HepG2 (cell line): ENCODE measurements around the gene C5AR1.

ENCODE experiments used
- FLYWCH1 ChIP-seq: sonication (generic); formaldehyde crosslinking; IDR thresholded peaks from 2 replicates; pipeline ENCODE4 v1.8.1; 2023; ENCODE audit warnings: mild to moderate bottlenecking, missing genetic modification reagents
- NR2F2 ChIP-seq: IDR thresholded peaks from 2 replicates; pipeline ENCODE4 v1.6.1; 2012; ENCODE audit warnings: low read depth, inconsistent platforms, borderline replicate concordance
- POLR2A ChIP-seq, 2 experiments: IDR thresholded peaks; 2 replicates each; pipeline ENCODE4 v1.6.1; 2011; ENCODE audit warnings: low read depth in 2 of 2, low read length in 2 of 2, mild to moderate bottlenecking in 1 of 2, moderate library complexity in 1 of 2; ENCODE audit not compliant: insufficient read depth in 1 of 2
- RFX5 ChIP-seq: IDR thresholded peaks from 2 replicates; pipeline ENCODE4 v1.6.1; 2011; ENCODE audit warnings: low read depth, low read length, improper control_type of control experiment
- RFXANK ChIP-seq: IDR thresholded peaks from 2 replicates; pipeline ENCODE4 v1.6.1; 2016
- SNRNP70 ChIP-seq: fragments of 200-400 bp; formaldehyde crosslinking; IDR thresholded peaks from 2 replicates; pipeline ENCODE4 v1.6.1; 2017; ENCODE audit warnings: mild to moderate bottlenecking, low read depth, low read length, moderate library complexity
- SRF ChIP-seq: IDR thresholded peaks from 2 replicates; pipeline ENCODE4 v1.6.1; 2011; ENCODE audit warnings: mild to moderate bottlenecking, low read depth, low read length, moderate library complexity
- STAG1 ChIP-seq: sonication (generic); formaldehyde crosslinking; IDR thresholded peaks from 2 replicates; pipeline ENCODE4 v1.4.0; 2020; ENCODE audit warnings: missing genetic modification reagents
- ZNF138 ChIP-seq: sonication (generic); formaldehyde crosslinking; IDR thresholded peaks from 2 replicates; pipeline ENCODE4 v1.5.0; 2020; ENCODE audit warnings: mild to moderate bottlenecking, low read depth, missing genetic modification reagents
- ZNF343 ChIP-seq: sonication (generic); formaldehyde crosslinking; IDR thresholded peaks from 2 replicates; pipeline ENCODE4 v1.4.0; 2020; ENCODE audit warnings: mild to moderate bottlenecking, missing genetic modification reagents
- TF ChIP-seq, protein P1 (sequence below): sonication (generic); formaldehyde crosslinking; IDR thresholded peaks from 2 replicates; pipeline ENCODE4 v1.5.0; 2020; ENCODE audit warnings: mild to moderate bottlenecking, missing genetic modification reagents, moderate library complexity
- TF ChIP-seq, protein P2 (sequence below): sonication (generic); formaldehyde crosslinking; IDR thresholded peaks from 2 replicates; pipeline ENCODE4 v1.4.0; 2020; ENCODE audit warnings: low read depth, missing genetic modification reagents
- TF ChIP-seq, protein P3 (sequence below): sonication (generic); formaldehyde crosslinking; IDR thresholded peaks from 2 replicates; pipeline ENCODE4 v1.4.0; 2020; ENCODE audit warnings: mild to moderate bottlenecking, missing genetic modification reagents
- TF ChIP-seq, protein P4 (sequence below), 2 experiments: fragments of 450-650 bp in 1 of 2; sonication (generic) in 1 of 2; formaldehyde crosslinking in 1 of 2; IDR thresholded peaks; 2 replicates each; pipeline versions ENCODE4 v1.6.1 to v1.8.0; 2016 to 2022; ENCODE audit warnings: antibody characterized with exemption in 1 of 2, mild to moderate bottlenecking in 1 of 2, missing genetic modification reagents in 1 of 2

DNA sequence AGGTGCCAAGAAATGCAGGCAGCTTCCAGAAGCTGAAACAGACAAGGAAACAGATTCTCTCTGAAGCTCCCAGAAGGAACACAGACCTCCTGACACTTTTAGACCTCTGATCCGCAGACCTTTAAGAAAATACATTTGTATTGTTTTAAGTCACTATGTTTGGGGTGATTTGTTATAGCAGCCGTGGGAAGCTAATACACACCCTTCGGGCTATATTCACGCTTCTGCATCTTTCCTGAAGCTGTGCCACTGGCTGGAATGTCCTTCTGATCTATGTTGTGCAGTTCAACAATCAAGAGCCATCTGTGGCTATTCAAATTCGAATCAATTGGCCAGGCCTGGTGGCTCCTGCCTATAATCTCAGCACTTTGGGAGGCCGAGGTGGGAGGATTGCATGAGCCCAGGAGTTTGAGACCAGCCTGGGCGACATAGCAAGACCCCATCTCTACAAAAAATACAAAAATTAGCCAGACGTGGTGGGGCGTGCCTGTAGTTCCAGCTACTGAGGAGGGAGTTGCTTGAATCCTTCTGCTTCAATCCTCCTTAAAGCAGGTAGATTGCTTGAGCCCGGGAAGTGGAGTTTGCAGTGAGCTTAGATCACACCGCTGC, 33.6 kb downstream of the C5AR1 start:
- TF ChIP-seq, protein P1, sequence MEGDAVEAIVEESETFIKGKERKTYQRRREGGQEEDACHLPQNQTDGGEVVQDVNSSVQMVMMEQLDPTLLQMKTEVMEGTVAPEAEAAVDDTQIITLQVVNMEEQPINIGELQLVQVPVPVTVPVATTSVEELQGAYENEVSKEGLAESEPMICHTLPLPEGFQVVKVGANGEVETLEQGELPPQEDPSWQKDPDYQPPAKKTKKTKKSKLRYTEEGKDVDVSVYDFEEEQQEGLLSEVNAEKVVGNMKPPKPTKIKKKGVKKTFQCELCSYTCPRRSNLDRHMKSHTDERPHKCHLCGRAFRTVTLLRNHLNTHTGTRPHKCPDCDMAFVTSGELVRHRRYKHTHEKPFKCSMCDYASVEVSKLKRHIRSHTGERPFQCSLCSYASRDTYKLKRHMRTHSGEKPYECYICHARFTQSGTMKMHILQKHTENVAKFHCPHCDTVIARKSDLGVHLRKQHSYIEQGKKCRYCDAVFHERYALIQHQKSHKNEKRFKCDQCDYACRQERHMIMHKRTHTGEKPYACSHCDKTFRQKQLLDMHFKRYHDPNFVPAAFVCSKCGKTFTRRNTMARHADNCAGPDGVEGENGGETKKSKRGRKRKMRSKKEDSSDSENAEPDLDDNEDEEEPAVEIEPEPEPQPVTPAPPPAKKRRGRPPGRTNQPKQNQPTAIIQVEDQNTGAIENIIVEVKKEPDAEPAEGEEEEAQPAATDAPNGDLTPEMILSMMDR (CRISPR knock-in tag) = no peak
- TF ChIP-seq, protein P2, sequence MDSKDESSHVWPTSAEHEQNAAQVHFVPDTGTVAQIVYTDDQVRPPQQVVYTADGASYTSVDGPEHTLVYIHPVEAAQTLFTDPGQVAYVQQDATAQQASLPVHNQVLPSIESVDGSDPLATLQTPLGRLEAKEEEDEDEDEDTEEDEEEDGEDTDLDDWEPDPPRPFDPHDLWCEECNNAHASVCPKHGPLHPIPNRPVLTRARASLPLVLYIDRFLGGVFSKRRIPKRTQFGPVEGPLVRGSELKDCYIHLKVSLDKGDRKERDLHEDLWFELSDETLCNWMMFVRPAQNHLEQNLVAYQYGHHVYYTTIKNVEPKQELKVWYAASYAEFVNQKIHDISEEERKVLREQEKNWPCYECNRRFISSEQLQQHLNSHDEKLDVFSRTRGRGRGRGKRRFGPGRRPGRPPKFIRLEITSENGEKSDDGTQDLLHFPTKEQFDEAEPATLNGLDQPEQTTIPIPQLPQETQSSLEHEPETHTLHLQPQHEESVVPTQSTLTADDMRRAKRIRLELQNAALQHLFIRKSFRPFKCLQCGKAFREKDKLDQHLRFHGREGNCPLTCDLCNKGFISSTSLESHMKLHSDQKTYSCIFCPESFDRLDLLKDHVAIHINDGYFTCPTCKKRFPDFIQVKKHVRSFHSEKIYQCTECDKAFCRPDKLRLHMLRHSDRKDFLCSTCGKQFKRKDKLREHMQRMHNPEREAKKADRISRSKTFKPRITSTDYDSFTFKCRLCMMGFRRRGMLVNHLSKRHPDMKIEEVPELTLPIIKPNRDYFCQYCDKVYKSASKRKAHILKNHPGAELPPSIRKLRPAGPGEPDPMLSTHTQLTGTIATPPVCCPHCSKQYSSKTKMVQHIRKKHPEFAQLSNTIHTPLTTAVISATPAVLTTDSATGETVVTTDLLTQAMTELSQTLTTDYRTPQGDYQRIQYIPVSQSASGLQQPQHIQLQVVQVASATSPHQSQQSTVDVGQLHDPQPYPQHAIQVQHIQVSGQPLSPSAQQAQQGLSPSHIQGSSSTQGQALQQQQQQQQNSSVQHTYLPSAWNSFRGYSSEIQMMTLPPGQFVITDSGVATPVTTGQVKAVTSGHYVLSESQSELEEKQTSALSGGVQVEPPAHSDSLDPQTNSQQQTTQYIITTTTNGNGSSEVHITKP (CRISPR knock-in tag) = no peak
- TF ChIP-seq RFXANK (CRISPR knock-in tag) (no peak), FLYWCH1 (CRISPR knock-in tag) (no peak), POLR2A (IDR thresholded peaks at IDR 0.05; ENCODE audit: insufficient read depth in 1 of 2, low read depth in 2 of 2, low read length in 2 of 2) (no peak), SNRNP70 (no peak), NR2F2 (no peak), SRF (no peak), RFX5 (no peak), STAG1 (no peak), ZNF343 (CRISPR knock-in tag) (no peak), ZNF138 (CRISPR knock-in tag) (no peak)
- TF ChIP-seq, protein P3, sequence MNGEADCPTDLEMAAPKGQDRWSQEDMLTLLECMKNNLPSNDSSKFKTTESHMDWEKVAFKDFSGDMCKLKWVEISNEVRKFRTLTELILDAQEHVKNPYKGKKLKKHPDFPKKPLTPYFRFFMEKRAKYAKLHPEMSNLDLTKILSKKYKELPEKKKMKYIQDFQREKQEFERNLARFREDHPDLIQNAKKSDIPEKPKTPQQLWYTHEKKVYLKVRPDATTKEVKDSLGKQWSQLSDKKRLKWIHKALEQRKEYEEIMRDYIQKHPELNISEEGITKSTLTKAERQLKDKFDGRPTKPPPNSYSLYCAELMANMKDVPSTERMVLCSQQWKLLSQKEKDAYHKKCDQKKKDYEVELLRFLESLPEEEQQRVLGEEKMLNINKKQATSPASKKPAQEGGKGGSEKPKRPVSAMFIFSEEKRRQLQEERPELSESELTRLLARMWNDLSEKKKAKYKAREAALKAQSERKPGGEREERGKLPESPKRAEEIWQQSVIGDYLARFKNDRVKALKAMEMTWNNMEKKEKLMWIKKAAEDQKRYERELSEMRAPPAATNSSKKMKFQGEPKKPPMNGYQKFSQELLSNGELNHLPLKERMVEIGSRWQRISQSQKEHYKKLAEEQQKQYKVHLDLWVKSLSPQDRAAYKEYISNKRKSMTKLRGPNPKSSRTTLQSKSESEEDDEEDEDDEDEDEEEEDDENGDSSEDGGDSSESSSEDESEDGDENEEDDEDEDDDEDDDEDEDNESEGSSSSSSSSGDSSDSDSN = no peak
- TF ChIP-seq, protein P4, sequence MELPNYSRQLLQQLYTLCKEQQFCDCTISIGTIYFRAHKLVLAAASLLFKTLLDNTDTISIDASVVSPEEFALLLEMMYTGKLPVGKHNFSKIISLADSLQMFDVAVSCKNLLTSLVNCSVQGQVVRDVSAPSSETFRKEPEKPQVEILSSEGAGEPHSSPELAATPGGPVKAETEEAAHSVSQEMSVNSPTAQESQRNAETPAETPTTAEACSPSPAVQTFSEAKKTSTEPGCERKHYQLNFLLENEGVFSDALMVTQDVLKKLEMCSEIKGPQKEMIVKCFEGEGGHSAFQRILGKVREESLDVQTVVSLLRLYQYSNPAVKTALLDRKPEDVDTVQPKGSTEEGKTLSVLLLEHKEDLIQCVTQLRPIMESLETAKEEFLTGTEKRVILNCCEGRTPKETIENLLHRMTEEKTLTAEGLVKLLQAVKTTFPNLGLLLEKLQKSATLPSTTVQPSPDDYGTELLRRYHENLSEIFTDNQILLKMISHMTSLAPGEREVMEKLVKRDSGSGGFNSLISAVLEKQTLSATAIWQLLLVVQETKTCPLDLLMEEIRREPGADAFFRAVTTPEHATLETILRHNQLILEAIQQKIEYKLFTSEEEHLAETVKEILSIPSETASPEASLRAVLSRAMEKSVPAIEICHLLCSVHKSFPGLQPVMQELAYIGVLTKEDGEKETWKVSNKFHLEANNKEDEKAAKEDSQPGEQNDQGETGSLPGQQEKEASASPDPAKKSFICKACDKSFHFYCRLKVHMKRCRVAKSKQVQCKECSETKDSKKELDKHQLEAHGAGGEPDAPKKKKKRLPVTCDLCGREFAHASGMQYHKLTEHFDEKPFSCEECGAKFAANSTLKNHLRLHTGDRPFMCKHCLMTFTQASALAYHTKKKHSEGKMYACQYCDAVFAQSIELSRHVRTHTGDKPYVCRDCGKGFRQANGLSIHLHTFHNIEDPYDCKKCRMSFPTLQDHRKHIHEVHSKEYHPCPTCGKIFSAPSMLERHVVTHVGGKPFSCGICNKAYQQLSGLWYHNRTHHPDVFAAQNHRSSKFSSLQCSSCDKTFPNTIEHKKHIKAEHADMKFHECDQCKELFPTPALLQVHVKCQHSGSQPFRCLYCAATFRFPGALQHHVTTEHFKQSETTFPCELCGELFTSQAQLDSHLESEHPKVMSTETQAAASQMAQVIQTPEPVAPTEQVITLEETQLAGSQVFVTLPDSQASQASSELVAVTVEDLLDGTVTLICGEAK (IDR thresholded peaks at IDR 0.05) = no peak
- TF ChIP-seq, protein P4 (CRISPR knock-in tag; IDR thresholded peaks at IDR 0.05) = no peak
